Measurements from ENCODE around the gene HTR1D.

The HTR1D gene

DNA sequence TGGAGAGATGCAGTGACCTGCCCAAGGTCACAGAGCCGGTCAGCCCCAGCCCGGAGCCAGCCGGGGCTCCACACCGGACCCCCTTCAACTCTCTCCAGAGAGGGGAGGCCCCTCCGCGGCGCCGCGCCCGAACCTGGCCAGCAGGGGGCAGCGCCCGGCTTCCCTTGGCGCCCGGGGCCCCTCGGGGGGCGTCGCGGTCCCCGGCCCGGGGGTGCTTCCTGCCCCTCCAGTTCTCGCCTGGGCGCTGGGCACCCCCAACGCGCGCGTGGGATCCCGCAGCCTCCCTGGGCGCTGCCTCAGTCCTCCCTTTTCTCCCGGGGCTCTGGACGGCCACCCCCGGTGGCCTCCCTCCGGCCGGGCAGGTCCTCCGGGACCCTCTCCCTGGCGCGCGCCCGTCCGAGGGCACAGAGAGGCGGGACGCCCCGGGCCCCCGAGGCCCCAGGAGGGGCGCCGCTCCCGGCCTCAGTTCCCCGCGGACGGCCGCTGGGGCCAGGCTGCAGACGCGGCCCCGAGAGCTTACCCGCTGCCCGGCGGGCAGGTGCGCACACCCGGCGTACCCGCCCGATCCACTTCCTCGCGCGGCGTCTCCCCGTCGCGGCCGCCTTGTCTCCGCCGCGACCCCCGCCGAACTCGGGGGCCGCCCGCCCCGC, 406 bp downstream of the HTR1D start:
- no peak for DNase-seq (ENCODE audit: low read depth in 2 of 2)
- TF ChIP-seq CTCF (IDR thresholded peaks at IDR 0.05; ENCODE audit: low read depth, low read length): peak; percentile 17
- peak overlapping the region; percentile 26 to 33 for H3K4me3 ChIP-seq (replicated peaks in 1 of 2; ENCODE audit: low read depth in 2 of 2, low read length in 2 of 2)

- DNase-seq (ENCODE audit: low read depth in 2 of 2): no peak
- no peak for TF ChIP-seq CTCF (IDR thresholded peaks at IDR 0.05; ENCODE audit: low read depth, low read length)
- H3K4me3 ChIP-seq (replicated peaks in 1 of 2; ENCODE audit: low read depth in 2 of 2, low read length in 2 of 2): no peak overlapping the region
Measured at GRCh38 chr1:23215751-23216449, 1.4 kb downstream of the HTR1D start.

GRCh38 chr1:23215291-23215690, 2.0 kb downstream of the HTR1D start:
- no peak for TF ChIP-seq CTCF (IDR thresholded peaks at IDR 0.05; ENCODE audit: low read depth, low read length)
- no peak overlapping the region for H3K4me3 ChIP-seq (replicated peaks in 1 of 2; ENCODE audit: low read depth in 2 of 2, low read length in 2 of 2)
- no peak for DNase-seq (ENCODE audit: low read depth in 2 of 2)

DNA sequence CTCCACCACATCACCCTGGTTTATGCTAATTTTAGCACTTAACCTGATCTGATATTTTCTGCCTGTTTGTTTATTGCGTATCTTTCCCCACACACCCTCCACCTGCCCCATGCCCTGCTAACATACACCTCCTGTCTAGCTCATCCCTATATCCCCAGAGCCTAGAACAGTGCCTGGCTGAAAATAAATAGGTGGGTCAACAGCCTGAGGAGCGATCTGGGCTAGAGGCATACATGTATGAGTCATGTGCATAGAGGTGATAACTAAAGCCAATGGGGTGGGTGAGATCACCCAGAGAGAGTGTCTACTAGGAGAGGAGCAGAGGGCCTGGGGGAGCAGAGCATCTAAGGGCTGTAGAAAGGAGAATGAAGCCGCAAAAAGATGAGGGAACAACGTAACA, 2.7 kb downstream of the HTR1D start:
- no peak overlapping the region for H3K4me3 ChIP-seq (replicated peaks in 1 of 2; ENCODE audit: low read depth in 2 of 2, low read length in 2 of 2)
- no peak for TF ChIP-seq CTCF (IDR thresholded peaks at IDR 0.05; ENCODE audit: low read depth, low read length)
- DNase-seq (ENCODE audit: low read depth in 2 of 2): no peak

GRCh38 chr1:23211955-23212354, 5.3 kb downstream of the HTR1D start:
- DNase-seq (ENCODE audit: low read depth in 2 of 2): no peak
- no peak for TF ChIP-seq CTCF (IDR thresholded peaks at IDR 0.05; ENCODE audit: low read depth, low read length)
- no peak overlapping the region for H3K4me3 ChIP-seq (replicated peaks in 1 of 2; ENCODE audit: low read depth in 2 of 2, low read length in 2 of 2)

DNA sequence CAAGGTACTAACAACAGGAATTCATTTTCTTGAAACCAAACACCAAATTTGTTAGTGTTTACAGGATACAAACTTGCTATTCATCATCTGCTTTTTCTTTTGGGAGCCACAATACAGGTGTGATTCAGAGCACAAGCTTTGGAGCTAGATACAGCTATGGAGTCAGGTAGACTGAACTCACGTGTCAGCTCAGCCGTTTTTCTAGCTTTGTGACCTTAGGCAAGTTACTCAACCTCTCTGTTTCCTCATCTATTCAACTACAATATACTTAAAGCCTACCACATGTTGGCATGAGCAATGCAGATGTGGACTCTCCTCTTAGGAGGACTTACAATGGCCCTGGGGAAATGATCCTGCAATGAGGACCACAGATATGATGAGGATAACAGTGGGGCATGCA, 6.3 kb downstream of the HTR1D start:
- TF ChIP-seq CTCF (IDR thresholded peaks at IDR 0.05; ENCODE audit: low read depth, low read length): no peak
- DNase-seq (ENCODE audit: low read depth in 2 of 2): no peak
- no peak overlapping the region for H3K4me3 ChIP-seq (replicated peaks in 1 of 2; ENCODE audit: low read depth in 2 of 2, low read length in 2 of 2)

Data from cardiac fibroblast (primary cell).